Skin of body (tissue), 3 donors: Measurements from ENCODE around the gene IGF2. TPM values are rescaled to one million over a fixed set of nuclear protein-coding genes. Genes with fewer than 3 reads are reported as not detected.

Source experiments
- DNase-seq: peaks from one replicate; lab custom pipeline; 2025; lab: John Stamatoyannopoulos, UW
- small RNA-seq: library from RNA; depleted of rRNA; stranded (forward); fragments of <200 nt; gene quantifications from one replicate; pipeline ENCODE3, GENCODE V24; 2014; ENCODE audit warnings: low replicate concordance
- total RNA-seq: library from RNA; depleted of rRNA; stranded (reverse); fragments of >200 nt; gene quantifications from one replicate; pipeline ENCODE4 v1.2.3, GENCODE V29; 2014

Gene IGF2
- total RNA-seq, 1 donor from 2014 or later = 467 TPM

- no peak for DNase-seq
Measured at GRCh38 chr11:2093575-2094353, 45.4 kb downstream of the IGF2 start.

DNA sequence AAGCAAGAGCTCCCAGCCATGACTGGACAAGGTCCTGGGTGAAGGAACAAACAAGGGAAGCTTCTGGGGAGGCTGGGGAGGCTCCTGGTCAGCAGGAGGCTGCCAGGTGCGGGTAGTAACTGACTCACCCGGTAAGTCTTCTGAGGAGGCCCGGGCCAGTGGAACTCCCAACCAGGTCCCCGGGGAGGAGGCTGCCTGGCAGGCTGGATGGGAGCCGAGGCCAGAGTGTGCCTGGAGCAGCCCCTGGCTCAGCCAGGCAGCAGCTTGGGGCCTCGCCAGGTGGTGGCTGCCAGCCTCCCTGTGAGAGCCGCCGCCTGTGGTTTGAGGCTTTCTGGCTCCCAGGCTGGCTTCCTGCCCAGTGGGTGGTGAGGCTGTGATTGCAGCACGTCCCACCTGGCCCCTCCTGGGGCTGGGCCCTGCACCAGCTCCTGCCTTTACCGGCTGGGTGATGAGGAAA, 46.2 kb downstream of the IGF2 start:
- no peak for DNase-seq

- no peak for DNase-seq
Measured at GRCh38 chr11:2092464-2092910, 46.7 kb downstream of the IGF2 start.

GRCh38 chr11:2091786-2092463, 47.3 kb downstream of the IGF2 start:
- no peak for DNase-seq

DNA sequence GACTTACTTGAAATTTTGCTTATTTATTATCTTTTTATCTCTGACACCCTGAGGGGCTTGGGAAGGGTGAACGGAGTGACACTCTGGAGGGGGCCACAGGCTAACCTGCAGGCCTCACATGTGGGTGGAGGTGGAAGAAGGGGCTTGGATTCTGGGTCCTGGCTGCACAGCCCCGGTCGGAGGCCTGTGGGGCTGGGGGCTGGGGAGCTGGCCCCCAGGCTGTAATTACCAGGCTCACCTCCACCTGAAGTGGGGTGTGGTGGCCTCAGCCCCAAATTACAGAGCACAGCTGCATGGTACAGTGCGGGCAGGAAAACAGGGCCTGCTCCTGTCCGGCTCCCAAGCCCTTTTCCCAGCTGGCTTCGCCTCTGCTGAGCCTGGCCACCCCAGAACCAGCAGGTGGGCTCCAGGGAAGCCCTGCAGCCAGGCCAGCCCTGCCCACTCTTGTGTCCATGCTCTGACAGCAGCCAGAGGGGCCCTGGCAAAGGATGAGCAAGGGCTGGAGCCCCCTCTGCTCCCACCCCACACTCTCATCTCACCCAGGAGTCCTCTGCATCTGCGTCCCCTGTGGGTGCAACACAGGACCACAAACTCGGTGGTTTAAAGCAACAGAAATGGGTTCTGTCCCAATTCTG, 48.0 kb downstream of the IGF2 start:
- no peak for DNase-seq

- no peak for DNase-seq
Measured at GRCh38 chr11:2090172-2091111, 48.7 kb downstream of the IGF2 start.

- DNase-seq = no peak
Measured at GRCh38 chr11:2089536-2090165, 49.5 kb downstream of the IGF2 start.

DNA sequence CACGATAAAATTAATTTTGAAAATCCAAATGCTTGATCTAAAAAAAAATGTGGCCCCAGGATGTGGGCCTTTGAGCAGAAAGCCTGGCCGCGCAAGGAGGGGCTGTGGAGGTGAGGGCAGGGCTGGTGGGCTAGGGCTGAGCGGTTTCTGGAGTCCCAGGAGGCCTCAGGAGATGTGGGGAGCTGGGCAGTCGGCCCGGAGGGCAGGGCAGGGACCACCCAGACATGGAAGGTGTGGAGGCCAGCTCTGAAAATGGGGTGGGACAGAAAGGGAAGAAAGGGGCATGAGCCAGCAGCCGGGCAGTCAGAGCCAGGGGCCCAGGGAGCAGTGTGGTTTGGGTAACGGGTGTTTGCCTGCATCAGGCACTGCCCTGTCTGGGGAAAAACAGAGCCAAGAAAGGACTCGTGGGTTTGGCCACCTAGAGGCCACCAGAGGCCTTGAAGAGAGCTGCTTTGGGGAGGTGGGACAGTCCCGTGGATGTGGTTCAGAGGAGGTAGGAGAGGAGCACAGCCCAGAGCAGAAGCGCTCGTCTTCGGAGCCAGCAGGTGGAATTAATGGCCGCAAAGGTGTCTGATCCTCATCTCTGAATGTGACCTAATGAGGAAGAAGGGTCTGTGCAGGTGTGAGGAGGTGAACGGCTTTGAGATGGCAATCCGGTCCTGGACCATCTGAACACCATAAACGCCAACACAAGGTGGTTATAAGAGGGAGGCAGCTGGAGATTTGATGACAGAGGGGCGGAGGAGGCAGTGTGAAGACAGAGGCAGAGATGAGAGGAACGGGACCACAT, 50.2 kb downstream of the IGF2 start:
- no peak for DNase-seq

- no peak for DNase-seq
Measured at GRCh38 chr11:2088284-2088683, 50.9 kb downstream of the IGF2 start.

DNA sequence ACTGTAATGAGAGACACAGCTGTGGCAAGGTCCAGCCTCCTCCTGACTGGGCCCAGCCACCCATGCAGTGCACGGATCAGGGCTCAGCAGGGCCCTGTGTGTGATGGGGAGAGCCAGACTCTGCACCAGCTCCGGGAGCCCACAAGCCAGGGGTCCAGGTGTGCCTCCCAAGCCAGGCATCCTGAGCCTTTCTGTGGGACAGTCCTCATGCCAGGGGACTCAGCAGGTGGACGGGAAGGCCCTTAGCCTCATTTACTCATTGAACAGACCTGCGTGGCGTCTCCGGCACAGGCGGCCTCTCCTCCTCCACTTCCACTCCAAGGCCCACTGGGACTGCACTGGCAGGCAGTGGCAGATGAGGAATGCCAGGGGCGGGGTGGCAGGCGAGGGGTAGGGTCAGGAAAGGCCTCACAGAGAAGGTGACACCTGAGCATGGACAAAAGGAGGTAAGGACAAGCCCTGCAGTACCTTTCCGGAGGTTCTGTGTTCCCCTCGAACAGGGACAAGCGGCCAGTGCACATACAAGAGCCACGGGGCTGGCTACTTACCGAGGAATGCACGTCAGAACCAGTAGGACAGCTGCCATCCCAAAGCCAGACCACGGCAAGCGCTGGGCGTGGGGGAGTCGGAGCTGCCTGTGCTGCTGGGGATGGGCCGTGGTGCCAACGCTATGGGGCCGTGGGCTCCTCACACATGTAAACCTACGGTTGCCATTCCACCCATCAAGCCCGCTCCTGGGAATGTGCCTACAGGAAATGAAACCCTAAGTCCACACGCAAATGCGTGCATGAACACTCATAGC, 52.7 kb downstream of the IGF2 start:
- DNase-seq = no peak

- no peak for DNase-seq
Measured at GRCh38 chr11:2085251-2086066, 53.7 kb downstream of the IGF2 start.

GRCh38 chr11:2084721-2085120, 54.5 kb downstream of the IGF2 start:
- no peak for DNase-seq

Small RNAs within 50 kb of the gene (small RNA-seq; reads per million reads assigned to genes)
- gene MIR4686 (not detected), gene MIR483 (31.3 reads per million, percentile 95 among the genes with 10 or more reads in this experiment)

Other genes with a start within 250 kb of the IGF2 start
- gene PRR33, start 247.5 kb downstream of the IGF2 start, total RNA-seq = 0.20 TPM
- 428 TPM for gene TNNT3, start 219.7 kb downstream of the IGF2 start, total RNA-seq
- 20.5 TPM for gene MRPL23, start 192.1 kb downstream of the IGF2 start, total RNA-seq
- gene H19, start 141.5 kb downstream of the IGF2 start, total RNA-seq = 7,961 TPM
- gene INS, start 21.8 kb upstream of the IGF2 start, total RNA-seq = not detected
- 0.30 TPM for gene TH, start 32.4 kb upstream of the IGF2 start, total RNA-seq
- 1.7 TPM for gene ASCL2, start 131.2 kb upstream of the IGF2 start, total RNA-seq
- 2.0 TPM for gene C11orf21, start 162.5 kb upstream of the IGF2 start, total RNA-seq
- 1.2 TPM for gene TSPAN32, start 162.6 kb upstream of the IGF2 start, total RNA-seq
- gene CD81, start 237.9 kb upstream of the IGF2 start, total RNA-seq = 299 TPM